WTC11 (cell line): Measurements from ENCODE around the gene SGMS1. TPM values are rescaled to one million over a fixed set of nuclear protein-coding genes. Genes with fewer than 3 reads are reported as not detected.
A peak's percentile ranks its signal among the peaks of the same experiment; 100 is the strongest.

Experiments
- ATAC-seq: fragments of 200-7000 bp; cut with Tn5 transposase; 2 replicates; pipeline ENCODE4 v1.10.0; 2021; ENCODE audit warnings: mild to moderate bottlenecking, moderate library complexity
- CTCF ChIA-PET: fragments of 300-600 bp; sonication (Branson Sonifier 250); formaldehyde crosslinking; loops from one replicate; lab custom pipeline; 2021; ENCODE audit warnings: antibody characterized with exemption; lab: Charles Lee
- POLR2A ChIA-PET: fragments of 350-600 bp; sonication (Branson Sonifier 250); formaldehyde crosslinking; loops from one replicate; lab custom pipeline; 2021; ENCODE audit warnings: antibody characterized with exemption; lab: Charles Lee
- DNase-seq: peaks from one replicate; pipeline ENCODE4 v3.0.0; 2021; ENCODE audit warnings: low spot score
- H3K27ac Mint-ChIP-seq: 2 replicates; pipeline ENCODE4 v1.8.0; 2021; ENCODE audit warnings: mixed read lengths
- H3K27me3 Mint-ChIP-seq: 2 replicates; pipeline ENCODE4 v1.8.0; 2021; ENCODE audit warnings: low read depth, mild to moderate bottlenecking, moderate library complexity, mixed read lengths
- H3K36me3 Mint-ChIP-seq: 2 replicates; pipeline ENCODE4 v1.8.0; 2021; ENCODE audit warnings: mixed read lengths
- H3K4me1 Mint-ChIP-seq: 2 replicates; pipeline ENCODE4 v1.8.0; 2022; ENCODE audit warnings: mixed read lengths
- H3K4me3 Mint-ChIP-seq: 2 replicates; pipeline ENCODE4 v1.8.0; 2021; ENCODE audit warnings: mild to moderate bottlenecking, moderate library complexity, mixed read lengths
- H3K9me3 Mint-ChIP-seq: 2 replicates; pipeline ENCODE4 v1.8.0; 2021; ENCODE audit warnings: mixed read lengths
- ATF6 ChIP-seq: sonication (generic); formaldehyde crosslinking; IDR thresholded peaks from 2 replicates; pipeline ENCODE4 v1.8.1; 2023; ENCODE audit warnings: mild to moderate bottlenecking, missing genetic modification reagents
- JAZF1 ChIP-seq: fragments of 250-450 bp; sonication (Bioruptor Pico); IDR thresholded peaks from 2 replicates; pipeline ENCODE4 v1.9.0; 2021; ENCODE audit warnings: moderate library complexity, mild to moderate bottlenecking, inconsistent platforms
- JUN ChIP-seq: sonication (generic); formaldehyde crosslinking; IDR thresholded peaks from 2 replicates; pipeline ENCODE4 v1.8.0; 2023; ENCODE audit warnings: mild to moderate bottlenecking, missing genetic modification reagents
- KAT7 ChIP-seq: sonication (generic); formaldehyde crosslinking; IDR thresholded peaks from 2 replicates; pipeline ENCODE4 v1.8.1; 2023; ENCODE audit warnings: missing genetic modification reagents, mild to moderate bottlenecking, borderline replicate concordance
- NFE2L1 ChIP-seq: sonication (generic); formaldehyde crosslinking; IDR thresholded peaks from 2 replicates; pipeline ENCODE4 v1.8.1; 2023; ENCODE audit warnings: missing genetic modification reagents
- SOX15 ChIP-seq: fragments of 250-450 bp; sonication (Bioruptor Pico); IDR thresholded peaks from 2 replicates; pipeline ENCODE4 v1.9.0; 2021; ENCODE audit warnings: mild to moderate bottlenecking
- TEAD1 ChIP-seq: sonication (generic); formaldehyde crosslinking; IDR thresholded peaks from 2 replicates; pipeline ENCODE4 v1.8.0; 2022; ENCODE audit warnings: mild to moderate bottlenecking, missing genetic modification reagents
- ZNF219 ChIP-seq: sonication (generic); formaldehyde crosslinking; IDR thresholded peaks from 2 replicates; pipeline ENCODE4 v1.8.0; 2023; ENCODE audit warnings: missing genetic modification reagents, mild to moderate bottlenecking, borderline replicate concordance
- ZNF671 ChIP-seq: fragments of 250-450 bp; sonication (Bioruptor Pico); IDR thresholded peaks from 2 replicates; pipeline ENCODE4 v1.8.0; 2021; ENCODE audit warnings: mild to moderate bottlenecking
- ZSCAN18 ChIP-seq: fragments of 250-450 bp; sonication (Bioruptor Pico); IDR thresholded peaks from 2 replicates; pipeline ENCODE4 v2.1.2; 2022; ENCODE audit warnings: mild to moderate bottlenecking, moderate library complexity
- total RNA-seq: library from RNA; stranded (reverse); gene quantifications from 3 replicates; pipeline ENCODE4 v1.2.3, GENCODE V29; 2021
- TF ChIP-seq, protein P1 (sequence below): fragments of 250-450 bp; sonication (Bioruptor Pico); IDR thresholded peaks from 2 replicates; pipeline ENCODE4 v1.9.0; 2021; ENCODE audit warnings: mild to moderate bottlenecking, borderline replicate concordance
- TF ChIP-seq, protein P2 (sequence below): sonication (generic); formaldehyde crosslinking; IDR thresholded peaks from 2 replicates; pipeline ENCODE4 v1.8.0; 2023; ENCODE audit warnings: mild to moderate bottlenecking, missing genetic modification reagents
- TF ChIP-seq, protein P3 (sequence below): sonication (generic); formaldehyde crosslinking; IDR thresholded peaks from 2 replicates; pipeline ENCODE4 v1.8.1; 2022; ENCODE audit warnings: mild to moderate bottlenecking, moderate library complexity, missing genetic modification reagents
- TF ChIP-seq, protein P4 (sequence below): fragments of 200-600 bp; IDR thresholded peaks from 2 replicates; pipeline ENCODE4 v1.8.0; 2022; ENCODE audit warnings: antibody characterized with exemption
- TF ChIP-seq, protein P5 (sequence below): sonication (generic); formaldehyde crosslinking; IDR thresholded peaks from 2 replicates; pipeline ENCODE4 v1.8.1; 2023; ENCODE audit warnings: mild to moderate bottlenecking, missing genetic modification reagents, borderline replicate concordance

SGMS1 gene
- total RNA-seq, 1 experiment from 2014 or later, result 13.2 TPM

GRCh38 chr10:50522908-50523307 is 100.8 kb downstream of the SGMS1 start:
- H3K27me3 Mint-ChIP-seq, result no peaks in the 10 kb centered on the region
- peak overlapping the region; percentile 73 for H3K27ac Mint-ChIP-seq
- ChIA-PET POLR2A (interaction anchor here (1.0 kb wide), 1 partner anchor 17 kb away, joined by 3 read pairs; no protein-coding TSS in a partner anchor), CTCF (no interaction called here)
- H3K4me3 Mint-ChIP-seq, result no peak overlapping the region
- no peak for DNase-seq
- ATAC-seq, result peak; percentile 80
- no peaks in the 10 kb centered on the region for H3K9me3 Mint-ChIP-seq
- no peaks in the 10 kb centered on the region for H3K36me3 Mint-ChIP-seq
- TF ChIP-seq, protein P1, sequence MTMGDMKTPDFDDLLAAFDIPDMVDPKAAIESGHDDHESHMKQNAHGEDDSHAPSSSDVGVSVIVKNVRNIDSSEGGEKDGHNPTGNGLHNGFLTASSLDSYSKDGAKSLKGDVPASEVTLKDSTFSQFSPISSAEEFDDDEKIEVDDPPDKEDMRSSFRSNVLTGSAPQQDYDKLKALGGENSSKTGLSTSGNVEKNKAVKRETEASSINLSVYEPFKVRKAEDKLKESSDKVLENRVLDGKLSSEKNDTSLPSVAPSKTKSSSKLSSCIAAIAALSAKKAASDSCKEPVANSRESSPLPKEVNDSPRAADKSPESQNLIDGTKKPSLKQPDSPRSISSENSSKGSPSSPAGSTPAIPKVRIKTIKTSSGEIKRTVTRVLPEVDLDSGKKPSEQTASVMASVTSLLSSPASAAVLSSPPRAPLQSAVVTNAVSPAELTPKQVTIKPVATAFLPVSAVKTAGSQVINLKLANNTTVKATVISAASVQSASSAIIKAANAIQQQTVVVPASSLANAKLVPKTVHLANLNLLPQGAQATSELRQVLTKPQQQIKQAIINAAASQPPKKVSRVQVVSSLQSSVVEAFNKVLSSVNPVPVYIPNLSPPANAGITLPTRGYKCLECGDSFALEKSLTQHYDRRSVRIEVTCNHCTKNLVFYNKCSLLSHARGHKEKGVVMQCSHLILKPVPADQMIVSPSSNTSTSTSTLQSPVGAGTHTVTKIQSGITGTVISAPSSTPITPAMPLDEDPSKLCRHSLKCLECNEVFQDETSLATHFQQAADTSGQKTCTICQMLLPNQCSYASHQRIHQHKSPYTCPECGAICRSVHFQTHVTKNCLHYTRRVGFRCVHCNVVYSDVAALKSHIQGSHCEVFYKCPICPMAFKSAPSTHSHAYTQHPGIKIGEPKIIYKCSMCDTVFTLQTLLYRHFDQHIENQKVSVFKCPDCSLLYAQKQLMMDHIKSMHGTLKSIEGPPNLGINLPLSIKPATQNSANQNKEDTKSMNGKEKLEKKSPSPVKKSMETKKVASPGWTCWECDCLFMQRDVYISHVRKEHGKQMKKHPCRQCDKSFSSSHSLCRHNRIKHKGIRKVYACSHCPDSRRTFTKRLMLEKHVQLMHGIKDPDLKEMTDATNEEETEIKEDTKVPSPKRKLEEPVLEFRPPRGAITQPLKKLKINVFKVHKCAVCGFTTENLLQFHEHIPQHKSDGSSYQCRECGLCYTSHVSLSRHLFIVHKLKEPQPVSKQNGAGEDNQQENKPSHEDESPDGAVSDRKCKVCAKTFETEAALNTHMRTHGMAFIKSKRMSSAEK (CRISPR knock-in tag), result no peak
- TF ChIP-seq, protein P2, sequence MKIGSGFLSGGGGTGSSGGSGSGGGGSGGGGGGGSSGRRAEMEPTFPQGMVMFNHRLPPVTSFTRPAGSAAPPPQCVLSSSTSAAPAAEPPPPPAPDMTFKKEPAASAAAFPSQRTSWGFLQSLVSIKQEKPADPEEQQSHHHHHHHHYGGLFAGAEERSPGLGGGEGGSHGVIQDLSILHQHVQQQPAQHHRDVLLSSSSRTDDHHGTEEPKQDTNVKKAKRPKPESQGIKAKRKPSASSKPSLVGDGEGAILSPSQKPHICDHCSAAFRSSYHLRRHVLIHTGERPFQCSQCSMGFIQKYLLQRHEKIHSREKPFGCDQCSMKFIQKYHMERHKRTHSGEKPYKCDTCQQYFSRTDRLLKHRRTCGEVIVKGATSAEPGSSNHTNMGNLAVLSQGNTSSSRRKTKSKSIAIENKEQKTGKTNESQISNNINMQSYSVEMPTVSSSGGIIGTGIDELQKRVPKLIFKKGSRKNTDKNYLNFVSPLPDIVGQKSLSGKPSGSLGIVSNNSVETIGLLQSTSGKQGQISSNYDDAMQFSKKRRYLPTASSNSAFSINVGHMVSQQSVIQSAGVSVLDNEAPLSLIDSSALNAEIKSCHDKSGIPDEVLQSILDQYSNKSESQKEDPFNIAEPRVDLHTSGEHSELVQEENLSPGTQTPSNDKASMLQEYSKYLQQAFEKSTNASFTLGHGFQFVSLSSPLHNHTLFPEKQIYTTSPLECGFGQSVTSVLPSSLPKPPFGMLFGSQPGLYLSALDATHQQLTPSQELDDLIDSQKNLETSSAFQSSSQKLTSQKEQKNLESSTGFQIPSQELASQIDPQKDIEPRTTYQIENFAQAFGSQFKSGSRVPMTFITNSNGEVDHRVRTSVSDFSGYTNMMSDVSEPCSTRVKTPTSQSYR (CRISPR knock-in tag), result no peak
- no peak for TF ChIP-seq TEAD1
- no peak for TF ChIP-seq JUN (CRISPR knock-in tag)
- TF ChIP-seq, protein P3, sequence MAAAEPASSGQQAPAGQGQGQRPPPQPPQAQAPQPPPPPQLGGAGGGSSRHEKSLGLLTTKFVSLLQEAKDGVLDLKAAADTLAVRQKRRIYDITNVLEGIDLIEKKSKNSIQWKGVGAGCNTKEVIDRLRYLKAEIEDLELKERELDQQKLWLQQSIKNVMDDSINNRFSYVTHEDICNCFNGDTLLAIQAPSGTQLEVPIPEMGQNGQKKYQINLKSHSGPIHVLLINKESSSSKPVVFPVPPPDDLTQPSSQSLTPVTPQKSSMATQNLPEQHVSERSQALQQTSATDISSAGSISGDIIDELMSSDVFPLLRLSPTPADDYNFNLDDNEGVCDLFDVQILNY, result no peak
- TF ChIP-seq, protein P4, sequence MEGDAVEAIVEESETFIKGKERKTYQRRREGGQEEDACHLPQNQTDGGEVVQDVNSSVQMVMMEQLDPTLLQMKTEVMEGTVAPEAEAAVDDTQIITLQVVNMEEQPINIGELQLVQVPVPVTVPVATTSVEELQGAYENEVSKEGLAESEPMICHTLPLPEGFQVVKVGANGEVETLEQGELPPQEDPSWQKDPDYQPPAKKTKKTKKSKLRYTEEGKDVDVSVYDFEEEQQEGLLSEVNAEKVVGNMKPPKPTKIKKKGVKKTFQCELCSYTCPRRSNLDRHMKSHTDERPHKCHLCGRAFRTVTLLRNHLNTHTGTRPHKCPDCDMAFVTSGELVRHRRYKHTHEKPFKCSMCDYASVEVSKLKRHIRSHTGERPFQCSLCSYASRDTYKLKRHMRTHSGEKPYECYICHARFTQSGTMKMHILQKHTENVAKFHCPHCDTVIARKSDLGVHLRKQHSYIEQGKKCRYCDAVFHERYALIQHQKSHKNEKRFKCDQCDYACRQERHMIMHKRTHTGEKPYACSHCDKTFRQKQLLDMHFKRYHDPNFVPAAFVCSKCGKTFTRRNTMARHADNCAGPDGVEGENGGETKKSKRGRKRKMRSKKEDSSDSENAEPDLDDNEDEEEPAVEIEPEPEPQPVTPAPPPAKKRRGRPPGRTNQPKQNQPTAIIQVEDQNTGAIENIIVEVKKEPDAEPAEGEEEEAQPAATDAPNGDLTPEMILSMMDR, result no peak
- TF ChIP-seq SOX15 (CRISPR knock-in tag), result no peak
- TF ChIP-seq ZSCAN18 (CRISPR knock-in tag), result no peak
- TF ChIP-seq, protein P5, sequence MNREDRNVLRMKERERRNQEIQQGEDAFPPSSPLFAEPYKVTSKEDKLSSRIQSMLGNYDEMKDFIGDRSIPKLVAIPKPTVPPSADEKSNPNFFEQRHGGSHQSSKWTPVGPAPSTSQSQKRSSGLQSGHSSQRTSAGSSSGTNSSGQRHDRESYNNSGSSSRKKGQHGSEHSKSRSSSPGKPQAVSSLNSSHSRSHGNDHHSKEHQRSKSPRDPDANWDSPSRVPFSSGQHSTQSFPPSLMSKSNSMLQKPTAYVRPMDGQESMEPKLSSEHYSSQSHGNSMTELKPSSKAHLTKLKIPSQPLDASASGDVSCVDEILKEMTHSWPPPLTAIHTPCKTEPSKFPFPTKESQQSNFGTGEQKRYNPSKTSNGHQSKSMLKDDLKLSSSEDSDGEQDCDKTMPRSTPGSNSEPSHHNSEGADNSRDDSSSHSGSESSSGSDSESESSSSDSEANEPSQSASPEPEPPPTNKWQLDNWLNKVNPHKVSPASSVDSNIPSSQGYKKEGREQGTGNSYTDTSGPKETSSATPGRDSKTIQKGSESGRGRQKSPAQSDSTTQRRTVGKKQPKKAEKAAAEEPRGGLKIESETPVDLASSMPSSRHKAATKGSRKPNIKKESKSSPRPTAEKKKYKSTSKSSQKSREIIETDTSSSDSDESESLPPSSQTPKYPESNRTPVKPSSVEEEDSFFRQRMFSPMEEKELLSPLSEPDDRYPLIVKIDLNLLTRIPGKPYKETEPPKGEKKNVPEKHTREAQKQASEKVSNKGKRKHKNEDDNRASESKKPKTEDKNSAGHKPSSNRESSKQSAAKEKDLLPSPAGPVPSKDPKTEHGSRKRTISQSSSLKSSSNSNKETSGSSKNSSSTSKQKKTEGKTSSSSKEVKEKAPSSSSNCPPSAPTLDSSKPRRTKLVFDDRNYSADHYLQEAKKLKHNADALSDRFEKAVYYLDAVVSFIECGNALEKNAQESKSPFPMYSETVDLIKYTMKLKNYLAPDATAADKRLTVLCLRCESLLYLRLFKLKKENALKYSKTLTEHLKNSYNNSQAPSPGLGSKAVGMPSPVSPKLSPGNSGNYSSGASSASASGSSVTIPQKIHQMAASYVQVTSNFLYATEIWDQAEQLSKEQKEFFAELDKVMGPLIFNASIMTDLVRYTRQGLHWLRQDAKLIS (CRISPR knock-in tag), result no peak
- TF ChIP-seq ZNF219 (CRISPR knock-in tag), result no peak
- TF ChIP-seq ZNF671 (CRISPR knock-in tag), result no peak
- TF ChIP-seq KAT7 (CRISPR knock-in tag), result no peak
- TF ChIP-seq JAZF1, result no peak
- TF ChIP-seq NFE2L1, result no peak
- TF ChIP-seq ATF6, result no peak
- H3K4me1 Mint-ChIP-seq, result peaks cover 42% of the 10 kb centered on the region
